Measurements from ENCODE around the gene OBSCN. TPM values are rescaled to one million over a fixed set of nuclear protein-coding genes. Genes with fewer than 3 reads are reported as not detected.

Gene OBSCN
- total and polyA plus RNA-seq, 9 donors: 184 to 401 (median 297) TPM

- Histone ChIP-seq H3K4me3 (ENCODE audit: low read length) (no peak overlapping the region), H3K36me3 (ENCODE audit: control insufficient read depth, insufficient read depth, low read length) (peaks cover 18% of the 10 kb centered on the region), H3K9me3 (replicated peaks; ENCODE audit: control insufficient read depth, low read depth, low read length) (no peaks in the 10 kb centered on the region), H3K27me3 (ENCODE audit: control insufficient read depth, insufficient read depth, low read length) (no peaks in the 10 kb centered on the region), H3K4me1 (ENCODE audit: control insufficient read depth, insufficient read depth, low read length) (no peaks in the 10 kb centered on the region), H3K27ac (ENCODE audit: low read length) (no peak overlapping the region)
- WGBS (ENCODE audit: insufficient coverage): no CpG with 5 or more reads among the region's 2 CpGs
- DNase-seq: no peak
These were observed 23.3 kb downstream of the OBSCN start for GRCh38 chr1:228231189-228231588.

- Histone ChIP-seq H3K4me1 (ENCODE audit: control insufficient read depth, insufficient read depth, low read length) (no peaks in the 10 kb centered on the region), H3K27ac (ENCODE audit: low read length) (no peak overlapping the region), H3K4me3 (ENCODE audit: low read length) (no peak overlapping the region), H3K36me3 (ENCODE audit: control insufficient read depth, insufficient read depth, low read length) (peaks cover 13% of the 10 kb centered on the region), H3K9me3 (replicated peaks; ENCODE audit: control insufficient read depth, low read depth, low read length) (no peaks in the 10 kb centered on the region), H3K27me3 (ENCODE audit: control insufficient read depth, insufficient read depth, low read length) (no peaks in the 10 kb centered on the region)
- DNase-seq: no peak
- WGBS (ENCODE audit: insufficient coverage): no CpG with 5 or more reads among the region's 1 CpG
These were observed 25.3 kb downstream of the OBSCN start for GRCh38 chr1:228233136-228233535.

- DNase-seq: no peak
- no peak overlapping the region for H3K4me3 ChIP-seq (ENCODE audit: low read length)
- no CpG with 5 or more reads among the region's 2 CpGs for WGBS (ENCODE audit: insufficient coverage)
- H3K36me3 ChIP-seq (ENCODE audit: control insufficient read depth, insufficient read depth, low read length): peaks cover 25% of the 10 kb centered on the region
- H3K27ac ChIP-seq (ENCODE audit: low read length): no peak overlapping the region
- no peaks in the 10 kb centered on the region for H3K4me1 ChIP-seq (ENCODE audit: control insufficient read depth, insufficient read depth, low read length)
- H3K9me3 ChIP-seq (replicated peaks; ENCODE audit: control insufficient read depth, low read depth, low read length): no peaks in the 10 kb centered on the region
- no peaks in the 10 kb centered on the region for H3K27me3 ChIP-seq (ENCODE audit: control insufficient read depth, insufficient read depth, low read length)
These were observed 27.1 kb downstream of the OBSCN start for GRCh38 chr1:228234921-228235320.

GRCh38 chr1:228236744-228237143, 28.9 kb downstream of the OBSCN start:
- Histone ChIP-seq H3K4me1 (ENCODE audit: control insufficient read depth, insufficient read depth, low read length) (peaks cover 6% of the 10 kb centered on the region), H3K4me3 (ENCODE audit: low read length) (no peak overlapping the region), H3K27me3 (ENCODE audit: control insufficient read depth, insufficient read depth, low read length) (no peaks in the 10 kb centered on the region), H3K27ac (ENCODE audit: low read length) (no peak overlapping the region), H3K36me3 (ENCODE audit: control insufficient read depth, insufficient read depth, low read length) (peaks cover 35% of the 10 kb centered on the region), H3K9me3 (replicated peaks; ENCODE audit: control insufficient read depth, low read depth, low read length) (peaks cover 10% of the 10 kb centered on the region)
- 41% methylated on average over 3 of the region's 5 CpGs for WGBS (ENCODE audit: insufficient coverage)
- DNase-seq: no peak

- Histone ChIP-seq H3K4me3 (ENCODE audit: low read length) (no peak overlapping the region), H3K27me3 (ENCODE audit: control insufficient read depth, insufficient read depth, low read length) (no peaks in the 10 kb centered on the region), H3K4me1 (ENCODE audit: control insufficient read depth, insufficient read depth, low read length) (peaks cover 6% of the 10 kb centered on the region), H3K27ac (ENCODE audit: low read length) (no peak overlapping the region), H3K36me3 (ENCODE audit: control insufficient read depth, insufficient read depth, low read length) (peaks cover 36% of the 10 kb centered on the region), H3K9me3 (replicated peaks; ENCODE audit: control insufficient read depth, low read depth, low read length) (peaks cover 20% of the 10 kb centered on the region)
- 98% methylated on average over 6 of the region's 7 CpGs for WGBS (ENCODE audit: insufficient coverage)
- DNase-seq: no peak
These were observed 30.2 kb downstream of the OBSCN start for GRCh38 chr1:228238007-228238406.

GRCh38 chr1:228238461-228238860, 30.6 kb downstream of the OBSCN start:
- Histone ChIP-seq H3K36me3 (ENCODE audit: control insufficient read depth, insufficient read depth, low read length) (peaks cover 40% of the 10 kb centered on the region), H3K4me1 (ENCODE audit: control insufficient read depth, insufficient read depth, low read length) (peaks cover 6% of the 10 kb centered on the region), H3K4me3 (ENCODE audit: low read length) (no peak overlapping the region), H3K9me3 (replicated peaks; ENCODE audit: control insufficient read depth, low read depth, low read length) (peaks cover 24% of the 10 kb centered on the region), H3K27ac (ENCODE audit: low read length) (no peak overlapping the region), H3K27me3 (ENCODE audit: control insufficient read depth, insufficient read depth, low read length) (no peaks in the 10 kb centered on the region)
- no peak for DNase-seq
- whole genome bisulfite sequencing (ENCODE audit: insufficient coverage): 75% methylated on average over 3 of the region's 3 CpGs

GRCh38 chr1:228240411-228241240, 32.8 kb downstream of the OBSCN start:
- no peak overlapping the region for H3K4me3 ChIP-seq (ENCODE audit: low read length)
- peaks cover 6% of the 10 kb centered on the region for H3K4me1 ChIP-seq (ENCODE audit: control insufficient read depth, insufficient read depth, low read length)
- H3K27ac ChIP-seq (ENCODE audit: low read length): peak overlapping the region; percentile 6
- WGBS (ENCODE audit: insufficient coverage): 88% methylated on average over 13 of the region's 13 CpGs
- peaks cover 37% of the 10 kb centered on the region for H3K9me3 ChIP-seq (replicated peaks; ENCODE audit: control insufficient read depth, low read depth, low read length)
- no peaks in the 10 kb centered on the region for H3K27me3 ChIP-seq (ENCODE audit: control insufficient read depth, insufficient read depth, low read length)
- DNase-seq: no peak
- peaks cover 50% of the 10 kb centered on the region for H3K36me3 ChIP-seq (ENCODE audit: control insufficient read depth, insufficient read depth, low read length)

- H3K27me3 ChIP-seq (ENCODE audit: control insufficient read depth, insufficient read depth, low read length): no peaks in the 10 kb centered on the region
- peaks cover 53% of the 10 kb centered on the region for H3K36me3 ChIP-seq (ENCODE audit: control insufficient read depth, insufficient read depth, low read length)
- H3K27ac ChIP-seq (ENCODE audit: low read length): no peak overlapping the region
- H3K4me1 ChIP-seq (ENCODE audit: control insufficient read depth, insufficient read depth, low read length): peaks cover 6% of the 10 kb centered on the region
- H3K9me3 ChIP-seq (replicated peaks; ENCODE audit: control insufficient read depth, low read depth, low read length): peaks cover 37% of the 10 kb centered on the region
- no peak overlapping the region for H3K4me3 ChIP-seq (ENCODE audit: low read length)
- 91% methylated on average over 2 of the region's 2 CpGs for WGBS (ENCODE audit: insufficient coverage)
- DNase-seq: peak; percentile 43
These were observed 33.4 kb downstream of the OBSCN start for GRCh38 chr1:228241259-228241658.

- no peak for DNase-seq
- Histone ChIP-seq H3K4me3 (ENCODE audit: low read length) (no peak overlapping the region), H3K4me1 (ENCODE audit: control insufficient read depth, insufficient read depth, low read length) (peaks cover 6% of the 10 kb centered on the region), H3K27ac (ENCODE audit: low read length) (no peak overlapping the region), H3K27me3 (ENCODE audit: control insufficient read depth, insufficient read depth, low read length) (no peaks in the 10 kb centered on the region), H3K9me3 (replicated peaks; ENCODE audit: control insufficient read depth, low read depth, low read length) (peaks cover 37% of the 10 kb centered on the region), H3K36me3 (ENCODE audit: control insufficient read depth, insufficient read depth, low read length) (peaks cover 59% of the 10 kb centered on the region)
These were observed 34.6 kb downstream of the OBSCN start for GRCh38 chr1:228242409-228242808.

- 97% methylated on average over 4 of the region's 7 CpGs for WGBS (ENCODE audit: insufficient coverage)
- H3K9me3 ChIP-seq (replicated peaks; ENCODE audit: control insufficient read depth, low read depth, low read length): peaks cover 37% of the 10 kb centered on the region
- no peaks in the 10 kb centered on the region for H3K27me3 ChIP-seq (ENCODE audit: control insufficient read depth, insufficient read depth, low read length)
- no peak for DNase-seq
- no peak overlapping the region for H3K4me3 ChIP-seq (ENCODE audit: low read length)
- peaks cover 58% of the 10 kb centered on the region for H3K36me3 ChIP-seq (ENCODE audit: control insufficient read depth, insufficient read depth, low read length)
- peaks cover 6% of the 10 kb centered on the region for H3K4me1 ChIP-seq (ENCODE audit: control insufficient read depth, insufficient read depth, low read length)
- H3K27ac ChIP-seq (ENCODE audit: low read length): no peak overlapping the region
These were observed 35.2 kb downstream of the OBSCN start for GRCh38 chr1:228243093-228243492.

Data from muscle of leg (tissue), 11 donors.